ENCODE results near the gene BTBD16.

DNA sequence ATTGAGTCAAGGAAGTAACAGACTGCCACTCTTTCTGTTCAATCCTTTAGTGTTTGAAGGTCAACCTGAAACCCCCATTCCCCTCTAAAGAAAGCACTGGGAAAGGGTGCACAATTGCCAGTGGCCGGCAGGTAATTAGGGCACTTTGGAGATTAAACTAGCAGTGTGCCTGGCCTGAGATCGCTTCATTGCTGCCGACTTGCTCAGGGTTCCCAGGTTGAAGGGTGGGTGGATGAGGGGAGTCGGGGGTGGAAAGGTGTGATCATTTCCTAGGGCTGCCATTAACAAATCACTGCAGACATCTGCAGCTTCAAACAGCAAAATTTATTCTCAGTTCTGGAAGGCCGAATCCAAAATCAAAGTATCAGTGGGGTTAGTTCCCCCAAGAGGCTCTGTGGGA is 16.3 kb upstream of the BTBD16 start:
- TF ChIP-seq, protein P1, sequence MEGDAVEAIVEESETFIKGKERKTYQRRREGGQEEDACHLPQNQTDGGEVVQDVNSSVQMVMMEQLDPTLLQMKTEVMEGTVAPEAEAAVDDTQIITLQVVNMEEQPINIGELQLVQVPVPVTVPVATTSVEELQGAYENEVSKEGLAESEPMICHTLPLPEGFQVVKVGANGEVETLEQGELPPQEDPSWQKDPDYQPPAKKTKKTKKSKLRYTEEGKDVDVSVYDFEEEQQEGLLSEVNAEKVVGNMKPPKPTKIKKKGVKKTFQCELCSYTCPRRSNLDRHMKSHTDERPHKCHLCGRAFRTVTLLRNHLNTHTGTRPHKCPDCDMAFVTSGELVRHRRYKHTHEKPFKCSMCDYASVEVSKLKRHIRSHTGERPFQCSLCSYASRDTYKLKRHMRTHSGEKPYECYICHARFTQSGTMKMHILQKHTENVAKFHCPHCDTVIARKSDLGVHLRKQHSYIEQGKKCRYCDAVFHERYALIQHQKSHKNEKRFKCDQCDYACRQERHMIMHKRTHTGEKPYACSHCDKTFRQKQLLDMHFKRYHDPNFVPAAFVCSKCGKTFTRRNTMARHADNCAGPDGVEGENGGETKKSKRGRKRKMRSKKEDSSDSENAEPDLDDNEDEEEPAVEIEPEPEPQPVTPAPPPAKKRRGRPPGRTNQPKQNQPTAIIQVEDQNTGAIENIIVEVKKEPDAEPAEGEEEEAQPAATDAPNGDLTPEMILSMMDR (IDR thresholded peaks at IDR 0.05), result no peak
- no peak for TF ChIP-seq POLR2AphosphoS5 (IDR thresholded peaks at IDR 0.05; ENCODE audit: insufficient read depth in 1 of 2, low read depth in 1 of 2)
